HEK293 (cell line): ENCODE results near the gene TMEM63B.
"Not testable (repeated sequence)": the region's sequence is repeated elsewhere in the genome, so short reads cannot be mapped to it uniquely, and the experiment has no call there.

Experiments
- CTCF ChIA-PET: fragments of 350-600 bp; formaldehyde crosslinking; extraction: SDS; loops from one replicate; lab custom pipeline; 2021; ENCODE audit warnings: antibody characterized with exemption; lab: Yijun Ruan, JAX
- POLR2A ChIA-PET: fragments of 300-600 bp; formaldehyde crosslinking; extraction: SDS; loops from one replicate; lab custom pipeline; 2020; ENCODE audit warnings: antibody characterized with exemption, inconsistent platforms; lab: Yijun Ruan, JAX
- H3K27ac ChIP-seq: fragments of 200-500 bp; sonication (Bioruptor generic); 2 replicates; pipeline ENCODE4 v1.5.1; 2014; ENCODE audit warnings: low read depth, low read length, control low read depth, inconsistent platforms; ENCODE audit errors: extremely low read depth
- H3K36me3 ChIP-seq, 2 experiments: fragments of 200-500 bp in 1 of 2; sonication (Bioruptor generic) in 1 of 2; 1 replicate in 1 of 2; 2 replicates in 1 of 2; pipeline ENCODE4 v1.5.1; 2014 to 2017; ENCODE audit warnings: inconsistent platforms in 2 of 2, low read length in 2 of 2; ENCODE audit not compliant: control insufficient read depth in 2 of 2, insufficient read depth in 1 of 2
- H3K4me1 ChIP-seq: fragments of 200-500 bp; sonication (Bioruptor generic); 2 replicates; pipeline ENCODE4 v1.5.1; 2014; ENCODE audit warnings: mild to moderate bottlenecking, low read length, inconsistent platforms; ENCODE audit not compliant: control insufficient read depth, insufficient read depth
- H3K4me3 ChIP-seq: 2 replicates; pipeline ENCODE4 v1.5.1; 2011; ENCODE audit warnings: low read depth, mild to moderate bottlenecking, control low read depth, low read length, moderate library complexity
- H3K9me3 ChIP-seq: fragments of 200-500 bp; sonication (Bioruptor generic); 2 replicates; pipeline ENCODE4 v1.5.1; 2014; ENCODE audit warnings: low read depth, low read length, inconsistent platforms; ENCODE audit not compliant: control insufficient read depth, insufficient read depth
- BCL6B ChIP-seq: fragments of 450-650 bp; formaldehyde crosslinking; IDR thresholded peaks from 2 replicates; pipeline ENCODE4 v1.5.1; 2017; ENCODE audit warnings: missing biosample characterization, missing genetic modification characterization
- GLIS1 ChIP-seq: fragments of 450-650 bp; formaldehyde crosslinking; IDR thresholded peaks from 2 replicates; pipeline ENCODE4 v1.5.1; 2016; ENCODE audit warnings: missing biosample characterization, missing genetic modification characterization
- HOXD13 ChIP-seq: sonication (generic); formaldehyde crosslinking; IDR thresholded peaks from 2 replicates; pipeline ENCODE4 v1.8.0; 2022; ENCODE audit warnings: missing genetic modification reagents, borderline replicate concordance
- PATZ1 ChIP-seq: fragments of 450-650 bp; formaldehyde crosslinking; IDR thresholded peaks from 2 replicates; pipeline ENCODE4 v1.5.1; 2016; ENCODE audit warnings: missing biosample characterization, missing genetic modification characterization
- PRDM4 ChIP-seq: fragments of 450-650 bp; formaldehyde crosslinking; IDR thresholded peaks from 2 replicates; pipeline ENCODE4 v1.5.1; 2017; ENCODE audit warnings: missing biosample characterization, missing genetic modification characterization
- ZBTB17 ChIP-seq: fragments of 450-650 bp; formaldehyde crosslinking; IDR thresholded peaks from 2 replicates; pipeline ENCODE4 v1.5.1; 2016; ENCODE audit warnings: missing biosample characterization, missing genetic modification characterization
- ZFHX2 ChIP-seq: fragments of 450-650 bp; formaldehyde crosslinking; conservative IDR thresholded peaks from 2 replicates; pipeline ENCODE4 v1.5.1; 2016; ENCODE audit warnings: missing biosample characterization, missing genetic modification characterization
- ZFP69B ChIP-seq: fragments of 450-650 bp; formaldehyde crosslinking; IDR thresholded peaks from 2 replicates; pipeline ENCODE4 v1.5.1; 2016; ENCODE audit warnings: missing biosample characterization, missing genetic modification characterization
- ZNF146 ChIP-seq: fragments of 450-650 bp; formaldehyde crosslinking; IDR thresholded peaks from 2 replicates; pipeline ENCODE4 v1.5.1; 2016; ENCODE audit warnings: missing biosample characterization, missing genetic modification characterization
- ZNF175 ChIP-seq: fragments of 450-650 bp; formaldehyde crosslinking; IDR thresholded peaks from 2 replicates; pipeline ENCODE4 v1.5.1; 2016; ENCODE audit warnings: missing biosample characterization, missing genetic modification characterization
- ZNF19 ChIP-seq: fragments of 450-650 bp; formaldehyde crosslinking; IDR thresholded peaks from 2 replicates; pipeline ENCODE4; 2016; ENCODE audit warnings: missing biosample characterization, missing genetic modification characterization, low read depth
- ZNF398 ChIP-seq: fragments of 450-650 bp; formaldehyde crosslinking; IDR thresholded peaks from 2 replicates; pipeline ENCODE4 v1.5.1; 2017; ENCODE audit warnings: missing biosample characterization, missing genetic modification characterization
- ZNF501 ChIP-seq: fragments of 450-650 bp; formaldehyde crosslinking; IDR thresholded peaks from 2 replicates; pipeline ENCODE4 v1.5.1; 2016; ENCODE audit warnings: missing biosample characterization, missing genetic modification characterization
- ZNF548 ChIP-seq: fragments of 450-650 bp; formaldehyde crosslinking; IDR thresholded peaks from 2 replicates; pipeline ENCODE4 v1.5.1; 2016; ENCODE audit warnings: missing biosample characterization, missing genetic modification characterization
- ZNF580 ChIP-seq: fragments of 450-650 bp; formaldehyde crosslinking; IDR thresholded peaks from 2 replicates; pipeline ENCODE4 v1.5.1; 2016; ENCODE audit warnings: missing biosample characterization, missing genetic modification characterization
- ZNF600 ChIP-seq: fragments of 450-650 bp; formaldehyde crosslinking; IDR thresholded peaks from 2 replicates; pipeline ENCODE4 v1.5.1; 2016; ENCODE audit warnings: missing biosample characterization, missing genetic modification characterization
- ZNF629 ChIP-seq: fragments of 450-650 bp; formaldehyde crosslinking; IDR thresholded peaks from 2 replicates; pipeline ENCODE4 v1.5.1; 2017; ENCODE audit warnings: missing biosample characterization, missing genetic modification characterization
- ZNF660 ChIP-seq: fragments of 450-650 bp; IDR thresholded peaks from 2 replicates; pipeline ENCODE4 v1.5.1; 2018; ENCODE audit warnings: missing biosample characterization, mild to moderate bottlenecking, missing genetic modification characterization
- ZNF791 ChIP-seq: fragments of 450-650 bp; formaldehyde crosslinking; IDR thresholded peaks from 2 replicates; pipeline ENCODE4 v1.5.1; 2016; ENCODE audit warnings: missing biosample characterization, missing genetic modification characterization
- ZSCAN18 ChIP-seq: fragments of 450-650 bp; formaldehyde crosslinking; IDR thresholded peaks from 2 replicates; pipeline ENCODE4 v1.5.1; 2016; ENCODE audit warnings: missing biosample characterization, missing genetic modification characterization

TMEM63B gene

GRCh38 chr6:44094403-44095242, 32.7 kb upstream of the TMEM63B start:
- no peak overlapping the region for H3K27ac ChIP-seq
- ChIA-PET CTCF (interaction anchor here (0.7 to 4.6 kb wide), 16 partner anchors 12 to 243 kb away, joined by 3 to 27 read pairs (median 4); partner anchors contain the start of gene SLC35B2), POLR2A (interaction anchor here (0.8 kb wide), 1 partner anchor 33 kb away, joined by 3 read pairs; the partner anchor contains the start of genes MRPL14 and TMEM63B)
- no peaks in the 10 kb centered on the region for H3K4me1 ChIP-seq
- H3K4me3 ChIP-seq, result no peak overlapping the region
- peaks cover 9 to 24% of the 10 kb centered on the region in 2 experiments; a peak in 2 of 3 replicates for H3K36me3 ChIP-seq
- no peak for TF ChIP-seq ZNF146 (tag by site-specific recombination)
- TF ChIP-seq ZNF19 (tag by site-specific recombination), result no peak
- no peak for TF ChIP-seq ZNF791 (tag by site-specific recombination)
- TF ChIP-seq ZSCAN18 (tag by site-specific recombination), result no peak
- no peak for TF ChIP-seq HOXD13 (CRISPR knock-in tag)
- no peak for TF ChIP-seq BCL6B (tag by site-specific recombination)
- TF ChIP-seq ZFHX2, result no peak
- TF ChIP-seq PRDM4, result no peak
- no peak for TF ChIP-seq ZBTB17
- no peak for TF ChIP-seq ZNF629 (tag by site-specific recombination)
- no peak for TF ChIP-seq ZNF501
- H3K9me3 ChIP-seq, result no peaks in the 10 kb centered on the region

- not testable (repeated sequence) for H3K27ac ChIP-seq, H3K4me1 ChIP-seq, H3K9me3 ChIP-seq, H3K4me3 ChIP-seq
- POLR2A ChIA-PET, result interaction anchor here (0.8 kb wide), 1 partner anchor 32 kb away, joined by 3 read pairs; the partner anchor contains the start of genes MRPL14 and TMEM63B
- CTCF ChIA-PET, result interaction anchor here (0.7 to 4.6 kb wide), 12 partner anchors 12 to 243 kb away, joined by 3 to 27 read pairs (median 5); partner anchors contain the start of gene SLC35B2
- peaks cover 9 to 28% of the 10 kb centered on the region in 2 experiments; a peak in 2 of 3 replicates for H3K36me3 ChIP-seq
Observed at GRCh38 chr6:44095243-44095623, 32.1 kb upstream of the TMEM63B start.

GRCh38 chr6:44096612-44097011, 30.7 kb upstream of the TMEM63B start:
- ChIA-PET CTCF (interaction anchor here (0.6 to 4.6 kb wide), 29 partner anchors 9 to 576 kb away, joined by 3 to 54 read pairs (median 5); no protein-coding TSS in a partner anchor), POLR2A (interaction anchor here (0.6 to 1.2 kb wide), 3 partner anchors 140 to 208 kb away, joined by 3 to 6 read pairs (median 4); partner anchors contain the start of gene SLC35B2)
- Histone ChIP-seq H3K9me3 (no peaks in the 10 kb centered on the region), H3K36me3 (peaks cover 9 to 40% of the 10 kb centered on the region in 2 experiments; a peak in 2 of 3 replicates), H3K4me1 (no peaks in the 10 kb centered on the region), H3K27ac (no peak overlapping the region), H3K4me3 (no peak overlapping the region)
- TF ChIP-seq ZNF629 (tag by site-specific recombination), result no peak
- no peak for TF ChIP-seq ZNF548
- peak; percentile 82 for TF ChIP-seq ZNF600 (tag by site-specific recombination)
- no peak for TF ChIP-seq ZNF398 (tag by site-specific recombination)
- TF ChIP-seq ZFP69B (tag by site-specific recombination), result no peak
- 0 out of 2 replicates have a peak, but pooled peaks have one; percentile 8 for TF ChIP-seq PATZ1 (tag by site-specific recombination)
- TF ChIP-seq GLIS1, result no peak
- no peak for TF ChIP-seq ZNF580
- peak; percentile 44; the same call in 1 of the 2 replicates for TF ChIP-seq ZNF660 (tag by site-specific recombination)
- no peak for TF ChIP-seq ZNF175
